Stomach (tissue), 9 donors: ENCODE measurements around the gene KIRREL1. TPM values are rescaled to one million over a fixed set of nuclear protein-coding genes. Genes with fewer than 3 reads are reported as not detected.

Source experiments
- DNase-seq, 2 donors: peaks; one replicate each; pipeline versions ENCODE4 v3.0.0 to v3.0.0-alpha.2; 2013 to 2019
- H3K27ac ChIP-seq, 5 donors: fragments of 200-600 bp in 4 of 5; sonication (generic) in 4 of 5; one replicate each; pipeline ENCODE4 v1.5.1; 2013 to 2019; ENCODE audit warnings: mild to moderate bottlenecking in 1 of 5, moderate library complexity in 1 of 5
- H3K27me3 ChIP-seq, 3 donors: fragments of 200-600 bp; sonication (generic); one replicate each; pipeline ENCODE4 v1.5.1; 2017 to 2019; ENCODE audit warnings: mixed run types in 1 of 3
- H3K36me3 ChIP-seq, 4 donors: fragments of 200-600 bp; sonication (generic); 1 replicate in 3 of 4; 2 replicates in 1 of 4; pipeline ENCODE4 v1.5.1; 2016 to 2019
- H3K4me1 ChIP-seq, 4 donors: fragments of 200-600 bp; sonication (generic); one replicate each; pipeline ENCODE4 v1.5.1; 2016 to 2019
- H3K4me3 ChIP-seq, 4 donors: fragments of 200-600 bp; sonication (generic) in 3 of 4; one replicate each; pipeline ENCODE4 v1.5.1; 2016 to 2019; ENCODE audit warnings: mild to moderate bottlenecking in 1 of 4
- H3K9me3 ChIP-seq, 4 donors: fragments of 200-600 bp; sonication (generic); one replicate each; pipeline ENCODE4 v1.5.1; 2016 to 2019
- CTCF ChIP-seq, 7 experiments: fragments of 450-650 bp in 4 of 7; fragments of 200-600 bp in 3 of 7; sonication (generic) in 3 of 7; IDR thresholded peaks; one replicate each; pipeline ENCODE4 v1.5.1; 2016 to 2019; ENCODE audit warnings: antibody characterized with exemption in 7 of 7, control low read depth in 2 of 7, mild to moderate bottlenecking in 1 of 7
- EP300 ChIP-seq: sonication (generic); formaldehyde crosslinking; IDR thresholded peaks from one replicate; pipeline ENCODE4 v1.6.1; 2017; ENCODE audit warnings: antibody characterized with exemption
- POLR2A ChIP-seq, 4 donors: fragments of 450-650 bp; IDR thresholded peaks; one replicate each; pipeline ENCODE4 v1.6.1; 2016; ENCODE audit warnings: antibody characterized with exemption in 4 of 4, control low read depth in 2 of 4, mild to moderate bottlenecking in 1 of 4, moderate library complexity in 1 of 4
- POLR2AphosphoS5 ChIP-seq, 3 donors: sonication (generic); formaldehyde crosslinking; IDR thresholded peaks; one replicate each; pipeline ENCODE4 v1.6.1; 2016; ENCODE audit warnings: antibody characterized with exemption in 3 of 3
- WGBS, 5 donors: extraction: QIAGEN DNeasy Blood & Tissue Kit in 3 of 5; methylation state at CpG; one replicate each; pipeline versions ENCODE4 v1.1.5 to v1.1.7; 2013 to 2018; 5-methylcytosine and 5-hydroxymethylcytosine counted together
- intact Hi-C: fragments of 100-400 bp; cut with DNase I; formaldehyde crosslinking; loops from one replicate; pipeline ENCODE4 v1.15.1; 2023; ENCODE audit warnings: low total_unique reads
- polyA plus RNA-seq, 3 donors: library from polyadenylated mRNA; stranded (reverse); fragments of 200-250 nt; gene quantifications; one replicate each; pipeline ENCODE4 v1.2.3, GENCODE V29; 2013
- total RNA-seq, 5 donors: library from RNA; depleted of rRNA; stranded (reverse); fragments of >200 nt; gene quantifications; one replicate each; pipeline versions ENCODE4 v1.1.0 to v1.2.3, GENCODE V29; 2014 to 2016
- donor health status: healthy with polysubstance abuse.
- donor health status: Bipolar disorder and iron deficiency.
- donor health status: healthy.

Gene KIRREL1
- total and polyA plus RNA-seq, 8 donors, result 2.8 to 27.9 (median 4.2) TPM

GRCh38 chr1:158101455-158101854 lies 108.0 kb downstream of the KIRREL1 start:
- H3K27me3 ChIP-seq, result peaks cover 0 to 16% (median 11%) of the 10 kb centered on the region in 3 donors
- H3K4me3 ChIP-seq, result no peak overlapping the region
- WGBS, 5 donors, result 64 to 88% (median 82%) methylated on average over 2 of the region's 2 CpGs
- no peaks in the 10 kb centered on the region for H3K4me1 ChIP-seq
- no peaks in the 10 kb centered on the region for H3K36me3 ChIP-seq
- no peak for DNase-seq
- no peak overlapping the region for H3K27ac ChIP-seq
- intact Hi-C loops, result no loop called here
- no peaks in the 10 kb centered on the region for H3K9me3 ChIP-seq
- no peak for TF ChIP-seq EP300
- TF ChIP-seq POLR2A (IDR thresholded peaks at IDR 0.05), result no peak
- no peak for TF ChIP-seq POLR2AphosphoS5 (IDR thresholded peaks at IDR 0.05)
- TF ChIP-seq CTCF (IDR thresholded peaks at IDR 0.05), result no peak

GRCh38 chr1:158101927-158102326 lies 108.5 kb downstream of the KIRREL1 start:
- Histone ChIP-seq H3K4me3 (no peak overlapping the region), H3K27me3 (peaks cover 0 to 20% (median 11%) of the 10 kb centered on the region in 3 donors), H3K4me1 (no peaks in the 10 kb centered on the region), H3K9me3 (no peaks in the 10 kb centered on the region), H3K27ac (no peak overlapping the region), H3K36me3 (no peaks in the 10 kb centered on the region)
- DNase-seq, result no peak
- intact Hi-C loops, result no loop called here
- 13 to 30% (median 13%) methylated on average over 1 of the region's 1 CpG for WGBS, 5 donors
- no peak for TF ChIP-seq POLR2A (IDR thresholded peaks at IDR 0.05)
- TF ChIP-seq EP300, result no peak
- no peak for TF ChIP-seq CTCF (IDR thresholded peaks at IDR 0.05)
- TF ChIP-seq POLR2AphosphoS5 (IDR thresholded peaks at IDR 0.05), result no peak

- no peak for TF ChIP-seq CTCF (IDR thresholded peaks at IDR 0.05)
- no peak for TF ChIP-seq POLR2A (IDR thresholded peaks at IDR 0.05)
- TF ChIP-seq EP300, result no peak
- no peak for TF ChIP-seq POLR2AphosphoS5 (IDR thresholded peaks at IDR 0.05)
- Histone ChIP-seq H3K9me3 (no peaks in the 10 kb centered on the region), H3K27ac (no peak overlapping the region), H3K4me3 (no peak overlapping the region), H3K4me1 (no peaks in the 10 kb centered on the region), H3K27me3 (peaks cover 0 to 21% (median 11%) of the 10 kb centered on the region in 3 donors), H3K36me3 (no peaks in the 10 kb centered on the region)
- WGBS, 5 donors, result 51 to 67% (median 64%) methylated on average over 6 of the region's 6 CpGs
- intact Hi-C loops, result no loop called here
- no peak for DNase-seq
These were observed 109.6 kb downstream of the KIRREL1 start for GRCh38 chr1:158102881-158103674.

DNA sequence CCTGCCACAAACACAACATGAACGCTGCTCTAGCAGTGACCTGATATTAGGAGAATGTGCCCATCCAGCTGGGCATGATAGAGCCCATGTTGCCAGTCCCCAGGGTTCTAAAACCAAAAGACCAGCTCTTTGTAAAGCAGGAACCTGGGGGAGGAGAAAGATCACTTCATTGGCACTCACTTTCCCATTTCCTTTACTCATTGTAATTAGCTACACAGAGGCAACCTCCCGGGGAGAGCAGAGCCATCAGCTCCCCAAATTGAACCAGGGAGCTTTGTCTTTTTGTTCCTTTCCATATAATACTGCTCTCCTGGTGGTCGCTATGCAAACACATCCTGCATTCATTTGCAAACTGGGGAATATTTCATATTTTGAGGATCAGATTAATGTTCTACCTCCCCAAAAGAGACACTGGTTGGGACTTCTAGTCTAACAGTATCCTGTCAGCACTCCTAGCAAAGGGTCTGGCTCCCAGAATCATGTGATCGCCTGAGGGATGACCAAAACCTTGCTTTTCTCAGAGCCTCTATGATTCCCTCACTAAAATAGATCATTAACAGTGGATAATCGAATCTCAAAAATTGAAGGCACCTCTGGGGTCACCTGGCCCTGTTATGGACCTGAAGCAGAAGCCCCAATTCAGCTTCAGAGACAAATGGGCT lies 110.5 kb downstream of the KIRREL1 start:
- Histone ChIP-seq H3K4me3 (no peak overlapping the region), H3K4me1 (no peaks in the 10 kb centered on the region), H3K36me3 (no peaks in the 10 kb centered on the region), H3K9me3 (no peaks in the 10 kb centered on the region), H3K27ac (no peak overlapping the region), H3K27me3 (peaks cover 0 to 23% (median 11%) of the 10 kb centered on the region in 3 donors)
- WGBS, 5 donors, result 37 to 48% (median 42%) methylated on average over 5 of the region's 5 CpGs
- DNase-seq, result no peak
- intact Hi-C loops, result no loop called here
- TF ChIP-seq CTCF (IDR thresholded peaks at IDR 0.05) (no peak), POLR2A (IDR thresholded peaks at IDR 0.05) (no peak), EP300 (no peak), POLR2AphosphoS5 (IDR thresholded peaks at IDR 0.05) (no peak)
